Activated naive CD4-positive, alpha-beta T cell treated with anti-CD3 and anti-CD28 coated beads, Interleukin-2, amount 50 U/mL, for 16 hours (primary cell): Measurements from ENCODE around the gene CACNA1H.

Experiments used
- DNase-seq: peaks from one replicate; pipeline ENCODE4 v3.0.0-alpha.2; 2020

Gene CACNA1H

GRCh38 chr16:1123525-1124230, 29.2 kb upstream of the CACNA1H start:
- DNase-seq: no peak

DNA sequence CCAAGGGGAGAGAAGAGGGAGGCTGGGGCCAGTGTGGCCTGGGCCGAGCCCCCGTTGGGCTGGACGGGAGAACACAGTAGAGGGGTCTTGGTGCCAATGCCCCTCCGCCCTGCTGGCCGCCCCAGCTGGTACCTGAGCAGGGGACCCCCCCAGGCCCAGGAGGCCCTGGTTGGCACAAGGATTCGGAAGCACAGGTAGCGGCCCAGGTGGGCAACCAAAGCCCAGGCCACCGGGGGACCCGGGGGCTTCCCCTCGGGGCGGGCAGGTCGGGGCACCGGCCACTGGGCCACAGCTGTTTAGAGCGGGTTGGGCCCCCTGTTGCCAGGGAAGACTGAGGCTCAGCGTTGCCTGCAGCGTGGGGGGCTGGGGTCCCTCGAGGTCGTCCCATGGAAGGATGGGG, 28.6 kb upstream of the CACNA1H start:
- no peak for DNase-seq

DNA sequence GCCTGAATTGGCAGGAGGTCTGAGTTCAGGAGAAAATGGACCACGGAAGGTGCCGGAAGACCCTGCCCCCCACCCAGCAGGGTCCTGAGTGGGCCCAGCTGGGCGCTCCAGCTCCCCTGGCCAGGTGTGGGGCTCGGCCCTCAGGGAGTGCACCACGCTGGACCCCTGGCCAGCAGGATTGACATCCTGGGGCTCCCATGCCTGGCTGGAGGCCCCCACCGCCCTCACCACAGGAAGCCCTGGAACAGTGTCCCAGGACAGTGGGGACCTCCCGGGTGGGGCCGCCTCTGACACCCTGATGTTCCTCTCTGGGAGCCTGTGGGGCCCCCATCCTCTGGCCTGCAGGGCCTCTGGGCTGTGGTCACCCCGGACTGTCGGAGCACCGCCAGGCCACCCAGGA, 28.1 kb upstream of the CACNA1H start:
- no peak for DNase-seq

DNA sequence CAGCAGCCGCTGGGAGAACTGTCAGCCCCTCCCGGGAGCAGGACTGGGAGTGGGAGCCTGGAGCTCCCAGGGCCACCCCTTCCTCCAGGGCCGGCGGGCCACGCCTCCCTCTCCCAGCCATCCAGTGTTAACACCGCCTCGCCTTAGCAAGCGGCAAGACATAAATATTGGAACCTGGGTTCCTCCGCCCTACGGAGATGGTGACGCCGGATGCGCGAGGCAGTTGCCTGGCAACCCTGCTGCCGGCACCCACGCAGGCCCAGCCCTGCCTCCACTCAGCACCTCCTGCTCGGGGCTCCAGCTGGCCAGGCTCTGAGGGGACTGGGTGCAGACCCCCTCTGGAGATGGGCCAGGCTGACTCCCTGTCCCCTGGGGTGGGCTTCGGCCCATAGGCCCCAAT, 27.4 kb upstream of the CACNA1H start:
- DNase-seq: peak; percentile 42

GRCh38 chr16:1126044-1126443, 26.9 kb upstream of the CACNA1H start:
- no peak for DNase-seq

GRCh38 chr16:1126586-1126985, 26.3 kb upstream of the CACNA1H start:
- no peak for DNase-seq

- DNase-seq: no peak
Measured at GRCh38 chr16:1127101-1127500, 25.8 kb upstream of the CACNA1H start.

DNA sequence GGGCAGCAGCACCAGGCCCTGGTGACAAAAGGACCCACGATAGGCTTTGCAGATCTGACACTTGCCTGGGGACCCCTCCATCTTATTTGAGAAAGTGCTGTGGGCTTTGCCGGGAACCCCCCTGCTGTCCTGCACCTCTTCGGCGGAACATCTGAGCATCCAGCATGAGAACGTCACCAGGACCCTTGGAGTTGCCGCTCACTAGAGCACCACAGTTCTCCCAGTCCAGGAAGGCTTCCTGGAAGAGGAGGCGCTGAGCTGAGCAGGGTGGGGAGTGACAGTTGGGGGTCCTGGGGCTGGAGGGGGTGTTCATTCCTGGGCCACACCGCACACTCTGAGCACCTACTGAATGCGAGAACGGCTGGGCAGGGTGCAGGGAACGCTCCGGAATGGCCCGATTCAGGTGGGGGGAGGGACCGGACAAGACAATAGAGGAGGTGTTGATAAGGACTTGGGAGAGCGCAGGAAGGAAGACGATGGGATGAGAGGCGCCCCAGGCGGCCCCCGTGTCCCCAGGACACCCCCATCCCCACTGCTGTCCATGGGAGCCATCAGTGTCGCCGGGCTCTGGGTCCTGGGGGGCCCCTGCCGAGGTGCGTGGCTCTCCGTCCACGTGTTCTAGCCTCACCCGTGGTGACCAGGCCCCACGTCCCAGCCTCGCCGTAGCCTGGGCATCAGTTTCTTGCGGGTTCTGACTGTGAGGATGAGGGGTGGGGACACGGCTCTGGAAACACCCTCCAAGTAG, 24.8 kb upstream of the CACNA1H start:
- DNase-seq: no peak

DNA sequence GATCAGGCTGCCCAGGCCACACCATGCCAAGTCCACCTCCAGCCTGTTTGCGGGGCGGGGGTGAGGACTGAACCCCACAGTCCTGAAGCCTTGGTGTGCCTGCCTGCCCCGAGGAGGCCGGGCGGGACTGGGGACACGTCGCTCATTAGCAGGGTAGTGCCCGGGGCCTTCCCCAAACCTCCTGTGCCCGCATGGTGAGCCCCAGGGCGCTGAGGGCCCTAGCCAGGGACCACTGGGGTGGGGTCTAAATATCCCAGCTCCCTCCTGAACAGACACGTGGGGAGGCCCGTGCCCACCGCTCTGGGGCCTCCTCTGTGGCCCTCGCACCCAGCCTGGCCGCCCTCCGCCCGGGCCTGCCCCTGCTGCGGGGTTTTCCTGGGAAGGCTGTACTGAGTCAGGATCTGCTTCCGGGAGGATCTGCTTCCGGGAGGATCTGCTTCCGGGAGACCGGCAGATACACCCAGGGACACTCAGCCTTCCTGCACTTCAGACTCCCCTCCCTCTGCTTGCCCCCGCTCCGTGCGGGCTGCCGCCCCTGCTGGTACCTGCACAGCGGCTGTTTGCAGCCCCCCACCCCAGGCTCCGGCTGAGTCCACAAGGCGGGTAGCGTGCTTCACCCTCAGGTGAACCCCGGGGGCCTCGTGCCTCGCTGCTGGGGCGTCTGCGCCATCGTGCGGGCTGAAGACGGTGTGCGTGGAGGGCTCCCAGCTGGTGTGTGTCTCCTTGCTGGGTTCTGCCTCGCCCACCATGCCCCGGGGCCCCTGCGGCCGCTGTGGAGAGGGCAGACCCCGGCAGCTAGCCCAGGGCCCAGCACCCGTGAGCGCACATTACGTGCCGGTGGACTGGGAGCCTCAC, 23.6 kb upstream of the CACNA1H start:
- DNase-seq: no peak

DNA sequence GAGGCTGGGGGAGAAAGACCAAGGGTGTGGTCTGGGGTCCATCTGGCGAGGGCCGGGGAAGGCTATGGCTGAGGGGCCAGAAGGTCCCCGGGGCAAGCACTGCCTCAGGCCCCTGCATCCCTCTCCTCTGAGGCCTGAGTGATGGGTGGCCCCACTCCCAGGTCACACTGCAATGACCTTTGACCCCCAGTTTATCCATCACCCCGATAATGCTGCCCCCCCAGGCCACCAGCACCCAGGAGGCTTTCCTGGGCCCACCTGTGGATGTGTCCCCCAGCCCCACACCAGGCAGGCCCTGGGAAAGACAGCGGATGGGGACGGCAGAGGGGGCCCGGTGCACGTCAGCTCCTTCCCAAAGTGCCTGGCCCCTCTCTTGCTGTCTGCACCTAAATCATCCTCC, 22.5 kb upstream of the CACNA1H start:
- DNase-seq: no peak

DNA sequence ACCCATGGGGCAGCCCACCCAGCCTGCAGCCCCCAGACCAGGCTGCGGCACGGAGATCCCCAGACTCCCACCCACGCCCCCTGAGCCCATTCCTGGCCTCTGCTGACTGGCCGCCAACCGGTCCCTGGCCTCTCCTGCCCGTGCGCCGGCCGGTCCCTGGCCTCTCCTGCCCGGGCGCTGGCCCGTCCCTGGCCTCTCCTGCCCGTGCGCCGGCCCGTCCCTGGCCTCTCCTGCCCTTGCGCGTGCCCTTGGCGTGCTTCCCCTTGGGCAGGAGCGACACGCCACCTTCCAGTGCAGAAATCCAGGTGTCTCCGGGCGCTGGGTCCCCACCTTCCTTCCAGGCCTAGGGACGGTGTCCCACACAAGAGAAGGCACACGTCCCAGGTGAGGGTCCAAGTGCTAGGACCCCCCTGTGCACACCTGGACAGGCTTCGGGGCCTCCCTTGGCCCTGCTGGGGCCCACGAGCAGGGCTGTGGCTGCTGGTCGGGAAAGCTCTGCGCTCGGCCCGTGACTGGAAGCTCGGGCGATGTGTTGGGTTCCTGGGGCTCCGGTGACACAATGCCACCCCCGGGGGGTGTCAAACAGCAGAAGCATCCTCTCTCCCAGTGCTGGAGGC, 21.4 kb upstream of the CACNA1H start:
- no peak for DNase-seq

- no peak for DNase-seq
Measured at GRCh38 chr16:1132431-1132830, 20.5 kb upstream of the CACNA1H start.

DNA sequence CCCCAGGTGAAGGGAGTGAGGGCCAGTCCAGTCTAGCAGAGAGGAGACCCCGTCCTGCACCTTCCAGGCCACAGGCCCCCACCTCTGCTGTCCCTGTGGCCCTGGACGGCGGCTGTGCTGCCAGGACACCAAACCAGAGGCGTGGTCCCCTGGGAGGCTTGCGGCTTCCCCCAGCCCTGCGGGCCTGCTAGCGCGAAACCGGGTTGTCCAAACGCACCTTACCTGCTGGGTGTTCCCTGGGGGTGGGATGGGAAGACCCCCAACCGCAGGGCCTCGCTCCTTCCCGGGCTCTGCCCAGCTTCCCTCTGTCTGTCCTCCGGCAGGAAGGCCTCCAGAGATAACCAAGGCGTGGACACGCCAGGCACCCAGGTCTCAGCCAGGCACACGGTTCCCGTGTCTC, 19.6 kb upstream of the CACNA1H start:
- DNase-seq: no peak

- DNase-seq: no peak
Measured at GRCh38 chr16:1133810-1134520, 18.9 kb upstream of the CACNA1H start.

DNA sequence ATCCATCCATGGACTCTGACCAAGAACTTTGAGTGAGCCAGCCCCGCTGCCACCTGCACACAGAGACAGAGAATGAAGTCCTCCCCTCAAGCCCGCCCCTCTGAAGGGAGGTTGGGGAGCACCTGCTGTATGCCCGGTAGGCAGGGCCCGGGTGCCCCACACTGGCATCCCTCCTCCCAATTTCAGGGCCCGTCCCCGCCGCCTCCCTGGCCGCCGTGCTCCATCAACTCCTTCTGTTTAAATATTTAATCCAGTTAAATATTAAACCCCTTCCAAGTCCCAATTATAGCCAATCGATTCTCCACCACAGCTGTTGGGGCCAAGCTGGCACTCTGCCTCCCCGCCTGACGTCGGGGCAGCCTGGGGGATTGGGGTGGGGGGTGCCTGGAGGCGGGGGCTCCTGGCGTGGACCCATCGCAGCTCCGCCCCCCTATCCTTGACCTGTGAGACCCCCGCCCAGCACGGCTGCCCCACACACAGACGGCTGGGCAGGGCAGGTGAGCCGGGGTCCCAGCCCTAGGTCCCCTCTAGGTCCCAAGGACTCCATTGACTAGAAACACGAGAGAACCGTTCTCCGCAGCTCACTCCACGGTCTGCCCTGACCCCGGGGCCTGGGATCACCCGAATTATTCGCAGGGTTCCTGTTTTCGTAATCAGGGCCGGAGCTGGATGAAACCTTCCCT, 18.0 kb upstream of the CACNA1H start:
- DNase-seq: no peak

DNA sequence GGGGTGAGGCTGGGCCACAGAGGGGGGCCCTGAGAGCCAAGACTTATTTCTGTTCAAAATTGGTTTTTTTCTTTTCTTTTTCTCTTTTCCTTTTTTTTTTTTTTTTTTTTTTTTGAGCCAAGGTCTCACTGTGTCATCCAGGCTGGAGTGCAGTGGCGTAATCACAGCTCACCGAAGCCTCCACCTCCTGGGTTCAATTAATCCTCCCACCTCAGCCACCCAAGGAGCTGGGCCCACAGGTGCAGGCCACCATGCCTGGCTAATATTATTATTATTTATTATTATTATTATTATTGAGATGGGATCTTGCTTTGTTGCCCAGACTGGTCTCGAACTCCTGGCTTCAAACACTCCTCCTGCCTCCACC, 17.5 kb upstream of the CACNA1H start:
- no peak for DNase-seq

- no peak for DNase-seq
Measured at GRCh38 chr16:1137604-1138003, 15.3 kb upstream of the CACNA1H start.

DNA sequence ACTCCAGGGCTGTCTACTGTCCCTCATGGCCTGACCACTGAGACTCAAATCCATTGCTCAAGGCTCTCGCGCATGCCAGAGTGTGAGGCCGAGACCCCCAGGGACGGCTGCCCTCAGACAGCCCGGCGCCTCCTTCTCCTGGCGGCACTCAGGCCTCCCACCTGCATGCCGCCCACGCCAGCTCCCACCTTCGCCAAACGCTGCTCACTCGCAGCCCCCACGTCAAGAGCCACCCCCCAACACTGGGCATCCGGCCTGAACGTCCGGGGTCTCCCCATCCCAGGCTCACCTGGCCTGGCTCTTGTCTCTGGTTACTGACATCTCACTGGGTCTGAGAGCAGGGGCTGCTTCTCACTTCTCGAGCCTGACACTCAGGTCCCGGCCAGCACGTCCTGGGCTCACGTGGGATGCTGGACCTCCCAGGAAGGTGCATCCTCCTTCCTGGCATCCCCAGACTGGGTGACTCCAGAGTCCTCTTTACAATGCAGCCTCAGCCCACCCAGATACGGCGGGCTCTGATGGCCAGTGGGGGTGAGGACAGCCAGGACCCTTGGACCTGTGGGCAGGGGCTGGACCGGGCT, 12.2 kb upstream of the CACNA1H start:
- DNase-seq: no peak

DNA sequence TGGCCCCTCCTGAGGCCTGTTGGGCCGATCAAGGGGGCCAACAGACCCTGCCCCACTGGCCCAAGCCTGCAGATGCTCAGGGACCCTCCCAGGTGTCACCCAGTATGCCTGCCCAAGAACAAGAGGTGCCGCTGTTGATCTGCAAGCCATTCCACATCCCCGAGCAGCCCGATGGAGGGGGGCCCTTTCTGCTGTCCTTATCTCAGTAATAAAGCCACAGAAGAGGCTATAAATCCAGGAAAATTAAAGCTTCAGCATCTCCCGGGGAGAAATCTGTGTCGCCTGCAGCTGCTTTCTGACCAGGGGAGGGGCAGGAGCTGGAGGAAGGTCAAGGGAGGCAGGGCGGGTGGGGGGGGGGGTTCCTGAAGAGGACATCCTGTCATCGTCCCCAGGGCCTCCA, 11.7 kb upstream of the CACNA1H start:
- no peak for DNase-seq

DNA sequence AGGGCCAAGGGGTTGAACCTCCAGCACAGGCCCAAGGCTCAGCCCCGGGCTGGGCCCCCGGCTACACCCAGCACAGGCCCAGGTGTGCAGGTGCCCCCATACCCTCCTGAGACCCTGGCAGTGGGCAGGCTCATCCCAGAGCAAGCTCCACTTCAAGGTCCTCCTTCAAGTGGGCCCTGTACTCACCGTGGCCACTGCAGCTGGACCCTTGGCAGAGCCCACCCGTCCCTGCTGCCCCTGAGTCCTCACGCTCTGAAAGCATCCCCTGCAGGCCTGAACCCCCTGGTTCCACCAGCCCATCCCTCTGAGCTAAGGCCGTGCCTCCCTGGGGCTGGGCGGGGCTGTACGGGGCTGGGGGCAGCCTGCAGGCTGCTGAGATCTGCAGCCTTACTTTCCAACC, 11.2 kb upstream of the CACNA1H start:
- no peak for DNase-seq

GRCh38 chr16:1142911-1143310, 10.0 kb upstream of the CACNA1H start:
- DNase-seq: no peak
